Hematopoietic multipotent progenitor cell treated with erythropoietin and hydrocortisone succinate and interleukin-3 and kit ligand, for 4 days (in vitro differentiated cells): Measurements from ENCODE around the gene WDFY4.

ENCODE experiments used
- DNase-seq: peaks from one replicate; pipeline ENCODE4 v3.0.0-alpha.2; 2015

Gene WDFY4

GRCh38 chr10:48924988-48925387 lies 240.3 kb downstream of the WDFY4 start:
- no peak for DNase-seq

- no peak for DNase-seq
Measured at GRCh38 chr10:48926255-48926654, 241.6 kb downstream of the WDFY4 start.

GRCh38 chr10:48926764-48927540 lies 242.3 kb downstream of the WDFY4 start:
- DNase-seq: no peak

- no peak for DNase-seq
Measured at GRCh38 chr10:48929413-48929990, 244.8 kb downstream of the WDFY4 start.

- DNase-seq: peak; percentile 13
Measured at GRCh38 chr10:48931188-48931587, 246.5 kb downstream of the WDFY4 start.

GRCh38 chr10:48932831-48933664 lies 248.4 kb downstream of the WDFY4 start:
- DNase-seq: no peak

- no peak for DNase-seq
Measured at GRCh38 chr10:48934672-48935501, 250.2 kb downstream of the WDFY4 start.

GRCh38 chr10:48935577-48935976 lies 250.9 kb downstream of the WDFY4 start:
- no peak for DNase-seq

- no peak for DNase-seq
Measured at GRCh38 chr10:48937796-48938195, 253.1 kb downstream of the WDFY4 start.

- no peak for DNase-seq
Measured at GRCh38 chr10:48938281-48938680, 253.6 kb downstream of the WDFY4 start.

GRCh38 chr10:48938990-48939536 lies 254.4 kb downstream of the WDFY4 start:
- no peak for DNase-seq

GRCh38 chr10:48939790-48940325 lies 255.2 kb downstream of the WDFY4 start, which contains the start of gene LRRC18:
TSS of gene LRRC18 (minus strand) at chr10:48939840. CDS start at chr10:48914155, 25,685 bp downstream.
- DNase-seq: no peak

GRCh38 chr10:48940372-48940771 lies 255.7 kb downstream of the WDFY4 start:
- DNase-seq: no peak

- no peak for DNase-seq
Measured at GRCh38 chr10:48940958-48941357, 256.3 kb downstream of the WDFY4 start.

- no peak for DNase-seq
Measured at GRCh38 chr10:48941427-48942075, 256.9 kb downstream of the WDFY4 start.

GRCh38 chr10:48943096-48943495 lies 258.4 kb downstream of the WDFY4 start:
- no peak for DNase-seq

- no peak for DNase-seq
Measured at GRCh38 chr10:48944171-48944570, 259.5 kb downstream of the WDFY4 start.

- no peak for DNase-seq
Measured at GRCh38 chr10:48945441-48946130, 260.9 kb downstream of the WDFY4 start.

- no peak for DNase-seq
Measured at GRCh38 chr10:48946332-48946731, 261.7 kb downstream of the WDFY4 start.

- DNase-seq: no peak
Measured at GRCh38 chr10:48946891-48947500, 262.3 kb downstream of the WDFY4 start.
